Measurements from ENCODE around the gene PRR15.

Gene PRR15

DNA sequence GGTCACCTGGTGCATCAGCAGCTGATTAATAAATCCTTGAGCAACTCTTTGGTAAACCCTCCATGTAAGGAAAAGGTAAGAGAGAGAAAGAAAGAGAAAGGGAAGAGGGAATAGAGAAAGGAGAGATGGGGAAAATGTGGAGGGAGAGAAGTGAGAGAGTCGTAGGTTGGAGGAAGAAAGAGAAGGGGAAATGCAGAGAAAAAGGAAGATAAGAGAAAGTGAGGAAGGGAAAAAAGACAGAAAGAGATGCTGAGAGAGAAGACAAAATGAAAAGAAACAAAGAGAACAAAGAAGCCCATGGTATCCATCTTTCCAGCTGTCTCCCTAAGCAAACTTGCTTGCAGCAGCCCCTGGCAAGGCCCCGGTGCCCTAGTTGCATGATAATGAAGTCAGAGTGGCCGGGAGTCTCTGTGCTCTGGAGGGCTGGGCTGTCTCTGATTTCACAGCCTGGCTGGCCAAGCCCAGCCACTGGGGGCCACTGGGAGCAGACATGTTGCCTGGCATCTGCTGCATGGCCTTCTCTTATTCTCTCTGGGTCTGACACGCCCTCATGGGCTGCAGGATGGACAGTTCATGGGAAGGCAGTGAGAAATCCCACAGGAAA lies 48.4 kb downstream of the PRR15 start:
- DNase-seq: no peak

- DNase-seq: no peak
Observed at GRCh38 chr7:29612596-29612995, 49.0 kb downstream of the PRR15 start.

DNA sequence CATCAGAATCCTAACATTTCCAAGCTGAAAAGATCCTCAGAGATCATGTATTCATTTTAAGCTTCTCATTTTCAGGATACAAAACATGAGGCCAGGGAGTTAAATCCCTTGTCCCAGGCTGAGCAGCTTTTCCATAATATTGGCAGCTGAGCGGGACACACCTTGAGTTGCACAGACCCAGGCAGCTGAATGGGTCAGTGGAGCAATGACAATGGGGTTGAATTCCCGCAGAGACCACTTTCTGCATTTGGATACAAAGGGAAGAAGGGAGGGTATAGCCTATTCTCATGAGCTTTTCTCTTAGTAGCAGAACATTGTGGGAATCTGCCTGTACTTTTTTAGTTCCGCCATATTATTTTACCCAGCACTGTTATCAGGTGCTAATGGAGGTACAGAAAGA lies 49.5 kb downstream of the PRR15 start:
- no peak for DNase-seq

GRCh38 chr7:29614229-29614628 lies 50.6 kb downstream of the PRR15 start:
- no peak for DNase-seq
